Neural progenitor cell (in vitro differentiated cells): ENCODE results near the gene TTYH1. TPM values are rescaled to one million over a fixed set of nuclear protein-coding genes. Genes with fewer than 3 reads are reported as not detected.

Experiments
- DNase-seq: peaks from one replicate; pipeline ENCODE4 v3.0.0-alpha.2; 2016; ENCODE audit warnings: low spot score
- H2AFZ ChIP-seq: fragments of 200-600 bp; sonication (generic); replicated peaks from 2 replicates; pipeline ENCODE4 v1.6.1; 2016; ENCODE audit warnings: antibody characterized with exemption
- H3F3A ChIP-seq: fragments of 200-600 bp; sonication (generic); 2 replicates; pipeline ENCODE4 v1.6.1; 2016; ENCODE audit warnings: antibody characterized with exemption, low read depth
- H3K27ac ChIP-seq: fragments of 200-600 bp; sonication (generic); 2 replicates; pipeline ENCODE4 v1.5.1; 2016; ENCODE audit warnings: mild to moderate bottlenecking
- H3K27me3 ChIP-seq: fragments of 200-600 bp; sonication (generic); 2 replicates; pipeline ENCODE4 v1.6.1; 2016; ENCODE audit warnings: mild to moderate bottlenecking, moderate library complexity
- H3K36me3 ChIP-seq: fragments of 200-600 bp; sonication (generic); 2 replicates; pipeline ENCODE4 v1.5.1; 2016
- H3K4me1 ChIP-seq: fragments of 200-600 bp; sonication (generic); 2 replicates; pipeline ENCODE4 v1.6.1; 2016; ENCODE audit warnings: mixed run types
- H3K4me2 ChIP-seq: fragments of 200-600 bp; sonication (generic); 2 replicates; pipeline ENCODE4 v1.6.1; 2016
- H3K4me3 ChIP-seq: fragments of 200-600 bp; sonication (generic); 2 replicates; pipeline ENCODE4 v1.5.1; 2016
- H3K79me2 ChIP-seq: fragments of 200-600 bp; sonication (generic); 2 replicates; pipeline ENCODE4 v1.6.1; 2016; ENCODE audit warnings: low read depth
- H3K9ac ChIP-seq: fragments of 200-600 bp; sonication (generic); 2 replicates; pipeline ENCODE4 v1.6.1; 2016
- H3K9me3 ChIP-seq: fragments of 200-600 bp; sonication (generic); 2 replicates; pipeline ENCODE4 v1.5.1; 2016; ENCODE audit warnings: low read depth
- H4K20me1 ChIP-seq: fragments of 200-600 bp; sonication (generic); 2 replicates; pipeline ENCODE4 v1.6.1; 2016; ENCODE audit warnings: low read depth
- H3K27ac Mint-ChIP-seq: 3 replicates; pipeline ENCODE4 v1.8.0; 2021; ENCODE audit warnings: mixed read lengths
- H3K27me3 Mint-ChIP-seq: 2 replicates; pipeline ENCODE4 v1.8.0; 2022; ENCODE audit warnings: low read depth, mild to moderate bottlenecking, inconsistent platforms, moderate library complexity, mixed read lengths; ENCODE audit not compliant: insufficient read depth
- H3K36me3 Mint-ChIP-seq: 3 replicates; pipeline ENCODE4 v1.8.0; 2021; ENCODE audit warnings: mixed read lengths
- H3K4me1 Mint-ChIP-seq: 3 replicates; pipeline ENCODE4 v1.8.0; 2021; ENCODE audit warnings: mixed read lengths
- H3K4me3 Mint-ChIP-seq: 3 replicates; pipeline ENCODE4 v1.8.0; 2021; ENCODE audit warnings: mild to moderate bottlenecking, moderate library complexity, mixed read lengths
- H3K9me3 Mint-ChIP-seq: 3 replicates; pipeline ENCODE4 v1.8.0; 2020; ENCODE audit warnings: mixed read lengths
- CTCF ChIP-seq: fragments of 200-600 bp; sonication (generic); IDR thresholded peaks from 2 replicates; pipeline ENCODE4 v1.5.1; 2017; ENCODE audit warnings: antibody characterized with exemption, mild to moderate bottlenecking
- EZH2 ChIP-seq: fragments of 200-600 bp; sonication (generic); IDR thresholded peaks from 2 replicates; pipeline ENCODE4 v1.6.1; 2017; ENCODE audit warnings: antibody characterized with exemption, mild to moderate bottlenecking, moderate library complexity
- EZH2phosphoT487 ChIP-seq: fragments of 200-600 bp; sonication (generic); IDR thresholded peaks from 2 replicates; pipeline ENCODE4 v1.6.1; 2017; ENCODE audit warnings: antibody characterized with exemption
- total RNA-seq: library from RNA; depleted of rRNA; stranded (reverse); fragments of >200 nt; gene quantifications from 2 replicates; pipeline ENCODE4 v1.2.3, GENCODE V29; 2015; ENCODE audit warnings: low replicate concordance

TTYH1 gene
- total RNA-seq, 1 donor from 2014 or later = 34.2 TPM

DNA sequence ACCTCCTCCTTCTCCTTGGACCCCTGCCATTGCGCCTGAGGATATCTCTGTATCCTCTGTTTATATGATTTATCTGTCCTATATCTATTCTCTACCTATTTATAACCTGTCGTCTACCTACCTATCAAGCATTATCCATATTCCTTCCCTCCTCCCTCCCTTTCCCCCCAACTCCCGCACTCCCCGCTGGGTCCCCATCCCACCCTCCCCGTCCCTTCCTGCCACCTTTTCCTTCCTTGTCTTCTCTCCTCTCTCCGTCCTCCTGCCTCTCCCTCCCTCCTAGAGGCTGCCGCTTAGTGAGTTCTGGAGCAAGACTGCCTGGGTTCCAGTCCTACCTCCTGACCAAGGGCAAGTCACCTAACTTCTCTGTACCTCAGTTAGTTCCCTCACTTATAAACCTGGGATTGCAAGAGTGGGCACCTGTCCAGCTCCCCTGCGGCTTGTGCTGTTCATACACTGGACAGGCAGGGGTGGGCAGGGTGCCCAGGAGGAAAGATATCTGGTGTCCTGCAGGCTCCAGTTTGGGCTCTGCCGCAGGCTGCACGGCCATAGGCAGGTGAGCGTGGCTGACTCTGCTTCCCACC is 16.1 kb downstream of the TTYH1 start:
- Mint-ChIP-seq H3K27me3 (peaks cover 16% of the 10 kb centered on the region), H3K9me3 (no peaks in the 10 kb centered on the region), H3K27ac (peak overlapping the region; percentile 72), H3K36me3 (peaks cover 23% of the 10 kb centered on the region), H3K4me3 (peak overlapping the region; percentile 68), H3K4me1 (peaks cover 49% of the 10 kb centered on the region)
- Histone ChIP-seq H4K20me1 (peaks cover 80% of the 10 kb centered on the region), H3K27ac (no peak overlapping the region), H3K9ac (no peak overlapping the region), H3K4me2 (peak overlapping the region; percentile 64), H3F3A (peaks cover 21% of the 10 kb centered on the region), H3K27me3 (no peaks in the 10 kb centered on the region), H3K9me3 (no peaks in the 10 kb centered on the region), H3K36me3 (no peaks in the 10 kb centered on the region), H3K4me3 (no peak overlapping the region), H2AFZ (no peak overlapping the region), H3K79me2 (no peaks in the 10 kb centered on the region), H3K4me1 (peaks cover 29% of the 10 kb centered on the region)
- DNase-seq = no peak
- no peak for TF ChIP-seq CTCF
- no peak for TF ChIP-seq EZH2phosphoT487
- TF ChIP-seq EZH2 = no peak

- H3K36me3 Mint-ChIP-seq = peaks cover 22% of the 10 kb centered on the region
- H3K27me3 ChIP-seq = no peaks in the 10 kb centered on the region
- H3K4me3 ChIP-seq = no peak overlapping the region
- H3K4me2 ChIP-seq = no peak overlapping the region
- H2AFZ ChIP-seq = no peak overlapping the region
- no peaks in the 10 kb centered on the region for H3K36me3 ChIP-seq
- H3F3A ChIP-seq = peaks cover 21% of the 10 kb centered on the region
- H3K4me3 Mint-ChIP-seq = peak overlapping the region; percentile 63
- peaks cover 51% of the 10 kb centered on the region for H3K4me1 Mint-ChIP-seq
- H3K4me1 ChIP-seq = peaks cover 35% of the 10 kb centered on the region
- TF ChIP-seq EZH2phosphoT487 = no peak
- TF ChIP-seq CTCF = no peak
- TF ChIP-seq EZH2 = no peak
- peaks cover 84% of the 10 kb centered on the region for H4K20me1 ChIP-seq
- peaks cover 16% of the 10 kb centered on the region for H3K27me3 Mint-ChIP-seq
- no peaks in the 10 kb centered on the region for H3K9me3 ChIP-seq
- no peak for DNase-seq
- no peak overlapping the region for H3K9ac ChIP-seq
- no peak overlapping the region for H3K27ac Mint-ChIP-seq
- H3K9me3 Mint-ChIP-seq = no peaks in the 10 kb centered on the region
- H3K27ac ChIP-seq = no peak overlapping the region
- H3K79me2 ChIP-seq = no peaks in the 10 kb centered on the region
Observed at GRCh38 chr19:54432144-54432738, 17.0 kb downstream of the TTYH1 start.

- H2AFZ ChIP-seq = no peak overlapping the region
- peaks cover 17% of the 10 kb centered on the region for H3K36me3 Mint-ChIP-seq
- H3K79me2 ChIP-seq = peaks cover 4% of the 10 kb centered on the region
- H3K9me3 ChIP-seq = no peaks in the 10 kb centered on the region
- no peak for DNase-seq
- peaks cover 83% of the 10 kb centered on the region for H4K20me1 ChIP-seq
- H3K36me3 ChIP-seq = no peaks in the 10 kb centered on the region
- peaks cover 35% of the 10 kb centered on the region for H3K4me1 ChIP-seq
- no peak overlapping the region for H3K27ac Mint-ChIP-seq
- H3K27me3 Mint-ChIP-seq = peaks cover 16% of the 10 kb centered on the region
- peaks cover 56% of the 10 kb centered on the region for H3K4me1 Mint-ChIP-seq
- no peak overlapping the region for H3K4me3 ChIP-seq
- no peak overlapping the region for H3K9ac ChIP-seq
- no peak overlapping the region for H3K27ac ChIP-seq
- no peaks in the 10 kb centered on the region for H3K27me3 ChIP-seq
- no peak for TF ChIP-seq EZH2
- TF ChIP-seq EZH2phosphoT487 = no peak
- TF ChIP-seq CTCF = no peak
- H3K4me3 Mint-ChIP-seq = peak overlapping the region; percentile 52
- peaks cover 21% of the 10 kb centered on the region for H3F3A ChIP-seq
- no peak overlapping the region for H3K4me2 ChIP-seq
- H3K9me3 Mint-ChIP-seq = no peaks in the 10 kb centered on the region
Observed at GRCh38 chr19:54433697-54434096, 18.4 kb downstream of the TTYH1 start.
